Measurements from ENCODE around the gene BCL2L14.
"Not testable (repeated sequence)": the region's sequence is repeated elsewhere in the genome, so short reads cannot be mapped to it uniquely, and the experiment has no call there.

BCL2L14 gene

DNA sequence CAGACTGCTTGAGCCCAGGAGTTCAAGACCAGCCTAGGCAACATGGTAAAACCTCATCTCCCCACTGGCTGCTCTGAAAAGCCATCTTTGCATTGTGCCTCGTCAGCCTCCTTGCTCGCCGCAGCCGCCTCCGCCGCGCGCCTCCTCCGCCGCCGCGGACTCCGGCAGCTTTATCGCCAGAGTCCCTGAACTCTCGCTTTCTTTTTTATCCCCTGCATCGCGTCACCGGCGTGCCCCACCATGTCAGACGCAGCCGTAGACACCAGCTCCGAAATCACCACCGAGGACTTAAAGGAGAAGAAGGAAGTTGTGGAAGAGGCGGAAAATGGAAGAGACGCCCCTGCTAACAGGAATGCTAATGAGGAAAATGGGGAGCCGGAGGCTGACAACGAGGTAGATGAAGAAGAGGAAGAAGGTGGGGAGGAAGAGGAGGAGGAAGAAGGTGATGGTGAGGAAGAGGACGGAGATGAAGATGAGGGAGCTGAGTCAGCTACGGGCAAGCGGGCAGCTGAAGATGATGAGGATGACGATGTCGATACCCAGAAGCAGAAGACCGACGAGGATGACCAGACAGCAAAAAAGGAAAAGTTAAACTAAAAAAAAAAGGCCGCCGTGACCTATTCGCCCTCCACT is 40.3 kb downstream of the BCL2L14 start:
- DNase-seq, result peak; percentile 27

DNA sequence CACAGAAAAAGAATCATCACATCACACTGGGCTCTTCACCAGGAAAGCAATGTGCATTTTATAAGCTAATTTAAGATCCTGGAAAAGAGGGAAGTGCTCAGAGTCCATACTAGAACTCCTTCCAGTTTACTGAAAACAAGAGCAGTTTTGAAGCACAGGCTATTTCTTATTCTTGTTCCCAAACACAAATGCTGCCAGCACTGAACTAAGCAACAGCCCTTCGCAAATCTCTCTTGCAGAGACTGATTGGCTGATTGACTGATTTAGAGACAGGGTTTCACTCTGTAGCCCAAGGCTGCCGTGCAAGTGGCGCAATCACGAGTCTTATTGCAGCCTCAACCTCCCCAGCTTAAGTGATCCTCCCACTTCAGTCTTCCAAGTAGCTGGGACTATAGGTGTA is 44.8 kb downstream of the BCL2L14 start:
- DNase-seq, result no peak

DNA sequence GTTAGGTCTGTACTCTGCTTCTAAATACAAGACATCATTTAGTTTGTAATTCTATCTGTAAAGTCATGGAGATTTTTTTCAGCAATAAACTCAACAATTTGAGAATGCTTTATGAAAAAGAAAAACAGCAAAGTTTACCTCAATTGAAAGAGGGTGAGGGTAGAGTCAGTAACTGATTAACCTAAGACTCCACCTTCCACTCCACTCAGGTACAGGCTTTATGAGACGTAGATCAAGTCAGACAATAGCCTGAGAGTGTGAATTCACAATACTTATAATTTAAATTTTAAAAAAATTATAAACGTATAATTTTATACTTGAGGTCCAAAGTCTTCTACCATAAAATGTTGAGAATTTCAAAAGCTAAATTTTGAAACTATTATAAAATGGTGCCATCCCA is 45.9 kb downstream of the BCL2L14 start:
- DNase-seq, result no peak

GRCh38 chr12:12121061-12121460 is 50.3 kb downstream of the BCL2L14 start:
- no peak for DNase-seq

DNA sequence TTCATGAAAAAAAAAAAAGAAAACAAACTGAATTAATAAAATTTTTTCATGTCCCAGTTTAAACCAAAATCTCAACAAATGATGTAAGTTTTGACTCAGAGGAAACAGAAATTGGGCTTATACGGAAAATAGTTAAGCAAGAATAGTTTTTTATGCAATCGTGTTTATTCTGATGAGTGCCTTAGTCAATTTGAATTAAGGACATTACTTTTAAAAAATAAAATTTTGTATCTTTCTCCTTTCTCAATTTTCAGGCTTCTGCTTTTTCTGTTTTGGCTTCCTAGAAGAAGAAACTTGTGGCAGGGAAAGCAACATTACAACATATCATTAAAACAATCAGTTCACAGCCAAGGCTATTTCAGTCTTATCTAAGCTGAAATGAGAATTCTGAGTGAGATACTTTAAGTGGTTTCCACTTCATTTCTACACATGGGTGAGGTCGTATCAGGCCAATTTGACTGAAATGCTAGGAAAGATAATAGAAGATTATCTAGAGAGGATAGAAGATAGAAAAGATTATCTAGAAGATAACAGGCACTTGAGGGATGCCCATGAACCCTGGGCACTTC is 52.4 kb downstream of the BCL2L14 start:
- no peak for DNase-seq

DNA sequence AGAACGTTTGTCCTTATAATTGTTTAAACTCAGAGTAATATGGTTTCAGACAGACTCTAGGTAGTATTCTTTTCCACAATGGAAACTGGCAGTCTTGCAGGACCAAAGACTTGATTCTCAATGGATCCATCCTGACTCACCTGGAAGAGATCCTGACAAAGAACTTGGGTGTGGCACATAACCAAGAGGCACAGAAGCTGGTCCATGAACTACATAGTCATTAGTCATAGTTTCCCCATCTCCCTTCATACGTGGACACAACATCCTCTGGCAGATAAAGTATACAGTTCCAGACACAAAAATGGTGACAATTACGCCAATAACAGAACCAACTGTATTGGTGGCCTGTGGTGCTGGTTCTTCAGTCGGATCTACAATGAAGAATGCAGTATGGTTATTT is 55.8 kb downstream of the BCL2L14 start:
- no peak for DNase-seq

DNA sequence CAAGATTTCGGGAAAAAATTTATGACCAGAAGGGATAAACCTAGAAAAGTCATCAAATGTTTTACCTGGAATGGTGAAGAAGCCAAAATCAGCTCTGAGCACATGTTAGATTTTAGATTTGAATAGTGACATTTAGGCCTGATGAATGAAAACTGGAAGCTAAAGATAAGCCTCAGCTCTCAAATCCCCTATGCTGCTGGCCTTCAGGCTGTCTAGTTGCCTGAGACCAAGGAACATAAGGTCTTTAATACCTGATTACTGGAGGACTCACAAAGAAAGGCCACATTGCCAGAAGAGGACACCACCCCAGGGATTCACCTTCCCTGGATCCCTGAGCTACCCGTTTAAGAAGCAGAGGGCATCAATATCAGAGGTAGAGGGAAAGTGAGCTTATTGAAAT is 56.6 kb downstream of the BCL2L14 start:
- DNase-seq, result no peak

DNA sequence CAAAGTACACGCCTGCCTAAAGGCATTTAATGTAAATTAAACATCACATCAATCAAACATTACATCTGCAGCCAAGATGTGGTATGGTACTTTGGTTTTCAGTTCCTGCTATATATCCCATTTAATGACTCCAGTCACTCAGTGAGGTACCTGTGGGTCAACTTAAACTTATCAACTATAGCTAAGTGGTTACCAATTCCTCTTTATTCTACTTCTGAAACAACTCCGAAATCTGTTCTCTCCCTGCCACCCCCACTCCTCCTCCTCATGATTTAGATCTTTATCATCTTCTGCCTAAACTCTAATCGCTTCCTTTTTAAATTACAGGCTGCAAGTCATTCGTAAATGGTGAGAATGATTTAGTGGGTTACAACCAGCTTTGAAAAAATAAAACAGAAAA is 57.9 kb downstream of the BCL2L14 start:
- DNase-seq, result no peak

- DNase-seq, result no peak
Measured at GRCh38 chr12:12133259-12133658, 62.5 kb downstream of the BCL2L14 start.

- no peak for DNase-seq
Measured at GRCh38 chr12:12133785-12134184, 63.0 kb downstream of the BCL2L14 start.

DNA sequence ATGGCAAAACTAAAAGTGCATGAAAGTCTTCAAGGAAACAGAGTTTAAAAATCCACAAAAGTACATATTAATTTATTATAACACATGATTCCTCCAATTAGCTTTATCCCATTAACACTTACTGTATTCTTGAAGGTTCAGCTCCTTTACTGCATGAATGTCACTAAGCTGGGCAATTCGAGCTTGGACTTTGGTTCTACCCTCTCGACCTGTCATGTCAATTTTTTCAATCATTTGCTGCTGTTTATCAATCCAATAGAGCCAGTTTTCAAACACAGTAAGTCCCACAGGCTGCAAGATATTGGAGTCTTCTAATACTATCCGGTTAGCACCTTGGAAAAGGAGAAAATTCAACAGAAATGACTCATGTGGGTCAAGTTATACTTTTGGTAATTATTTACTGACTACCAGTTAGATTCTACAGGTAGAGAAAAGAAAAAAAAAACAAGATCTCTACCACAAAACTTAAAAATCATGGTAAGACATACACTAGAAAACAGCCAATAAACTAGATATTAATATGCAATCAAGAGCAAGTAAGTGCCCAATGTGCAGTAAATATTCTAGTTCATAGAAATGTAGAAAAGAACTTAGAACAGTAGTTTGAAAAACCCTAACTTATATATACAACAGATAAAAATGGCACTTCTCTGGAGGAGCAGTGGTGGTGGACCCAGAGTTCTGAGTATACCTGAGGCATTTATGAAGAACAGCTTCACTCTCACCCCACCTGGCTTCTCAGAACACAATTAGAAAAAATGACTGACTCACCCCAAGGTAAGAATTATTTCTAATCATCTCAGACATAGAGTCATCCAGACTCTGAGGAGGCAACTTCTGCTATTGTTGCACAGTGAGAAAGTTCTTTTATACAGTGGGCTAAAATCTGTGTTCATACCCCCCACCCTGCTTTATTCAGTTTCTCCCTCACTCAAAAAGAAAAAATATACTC is 67.7 kb downstream of the BCL2L14 start:
- DNase-seq, result no peak

GRCh38 chr12:12141000-12141399 is 70.3 kb downstream of the BCL2L14 start:
- DNase-seq, result no peak

DNA sequence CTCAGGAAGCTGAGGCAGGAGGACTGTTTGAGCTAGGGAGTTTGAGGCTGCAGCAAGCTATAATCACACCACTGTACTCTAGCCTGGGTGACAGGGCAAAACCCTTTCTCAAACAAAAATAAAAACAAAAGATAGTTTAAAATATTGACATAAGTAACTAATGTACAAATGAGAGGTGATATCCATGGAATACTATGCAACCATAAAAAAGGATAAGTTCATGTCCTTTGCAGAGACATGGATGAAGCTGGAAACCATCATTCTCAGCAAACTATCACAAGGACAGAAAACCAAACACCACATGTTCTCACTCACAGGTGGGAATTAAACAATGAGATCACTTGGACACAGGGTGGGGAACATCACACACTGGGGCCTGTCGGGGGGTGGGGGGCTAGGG is 73.8 kb downstream of the BCL2L14 start:
- not testable (repeated sequence) for DNase-seq

GRCh38 chr12:12147111-12147510 is 76.4 kb downstream of the BCL2L14 start:
- DNase-seq, result no peak
